Adipocyte (in vitro differentiated cells): ENCODE data around the gene JAM3.

Experiments used
- DNase-seq: peaks from one replicate; pipeline ENCODE4 v3.0.0-alpha.2; 2015; ENCODE audit warnings: low read depth
- H3K27me3 ChIP-seq: replicated peaks from 2 replicates; pipeline ENCODE4 v1.7.0; 2013; ENCODE audit warnings: mild to moderate bottlenecking, low read length, moderate library complexity; ENCODE audit not compliant: control insufficient read depth, insufficient read depth
- H3K36me3 ChIP-seq: 2 replicates; pipeline ENCODE4 v1.7.0; 2013; ENCODE audit warnings: low read length, mild to moderate bottlenecking, moderate library complexity; ENCODE audit not compliant: control insufficient read depth, insufficient read depth, severe bottlenecking
- H3K4me1 ChIP-seq: 2 replicates; pipeline ENCODE4 v1.7.0; 2013; ENCODE audit warnings: mild to moderate bottlenecking, low read length, moderate library complexity; ENCODE audit not compliant: control insufficient read depth, insufficient read depth
- H3K4me3 ChIP-seq: 2 replicates; pipeline ENCODE4 v1.7.0; 2013; ENCODE audit warnings: mild to moderate bottlenecking, low read length, moderate library complexity
- H3K9ac ChIP-seq: 2 replicates; pipeline ENCODE4 v1.7.0; 2013; ENCODE audit warnings: mild to moderate bottlenecking, low read length, moderate library complexity
- H3K9me3 ChIP-seq: 2 replicates; pipeline ENCODE4 v1.7.0; 2013; ENCODE audit warnings: mild to moderate bottlenecking, low read length, moderate library complexity; ENCODE audit not compliant: control insufficient read depth

The JAM3 gene

DNA sequence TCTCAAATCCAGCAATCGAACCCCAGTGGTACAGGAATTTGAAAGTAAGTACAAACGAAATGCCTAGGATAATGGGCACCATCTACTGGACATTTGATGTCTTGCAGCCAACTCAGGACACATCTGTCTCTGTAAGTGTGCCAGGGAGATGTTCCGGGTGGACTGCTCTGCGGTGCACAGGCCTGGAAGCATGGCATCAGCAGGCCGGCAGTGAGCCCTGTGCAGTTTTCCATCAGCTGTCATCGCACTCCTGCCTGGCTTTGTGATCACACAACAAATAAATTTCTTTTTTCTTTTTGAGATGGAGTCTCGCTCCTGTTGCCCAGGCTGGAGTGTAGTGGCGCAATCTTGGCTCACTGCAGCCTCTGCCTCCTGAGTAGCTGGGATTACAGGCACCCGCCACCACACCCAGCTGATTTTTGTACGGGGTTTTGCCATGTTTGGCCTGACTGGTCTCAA is 71.0 kb downstream of the JAM3 start:
- Histone ChIP-seq H3K9me3 (no peaks in the 10 kb centered on the region), H3K4me1 (peaks cover 6% of the 10 kb centered on the region)
- peak; percentile 90 for DNase-seq

DNA sequence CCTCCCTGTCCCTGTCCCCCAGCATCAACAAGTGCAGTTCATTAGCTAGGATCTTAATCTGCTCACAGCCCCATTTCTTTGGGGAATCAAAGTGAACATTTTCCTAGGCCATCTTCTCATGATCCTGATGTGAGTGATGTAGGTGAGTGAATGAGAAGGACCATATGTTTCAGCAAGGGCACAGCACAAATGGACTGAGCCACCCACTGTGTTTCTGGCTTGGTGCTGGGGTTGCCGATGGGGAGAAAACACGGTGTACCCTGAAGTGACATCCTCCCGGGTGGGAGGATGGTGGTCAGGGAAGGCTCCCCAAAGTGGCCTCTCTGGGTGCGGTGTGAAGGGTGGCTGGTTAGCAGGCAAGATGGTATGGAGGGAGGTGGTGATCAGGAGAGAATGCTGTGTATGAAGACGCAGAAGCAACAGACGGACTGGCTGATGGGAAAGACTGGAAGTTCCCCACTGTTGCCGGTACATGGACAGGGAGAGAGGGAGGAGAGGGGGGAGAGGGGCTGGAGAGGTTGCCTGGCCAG is 72.2 kb downstream of the JAM3 start:
- DNase-seq: no peak

More for the DNA sequence above, 71.0 kb downstream of the JAM3 start:
- Histone ChIP-seq H3K36me3 (peaks cover 4% of the 10 kb centered on the region), H3K4me3 (no peak overlapping the region), H3K9ac (no peak overlapping the region), H3K27me3 (no peaks in the 10 kb centered on the region)

DNA sequence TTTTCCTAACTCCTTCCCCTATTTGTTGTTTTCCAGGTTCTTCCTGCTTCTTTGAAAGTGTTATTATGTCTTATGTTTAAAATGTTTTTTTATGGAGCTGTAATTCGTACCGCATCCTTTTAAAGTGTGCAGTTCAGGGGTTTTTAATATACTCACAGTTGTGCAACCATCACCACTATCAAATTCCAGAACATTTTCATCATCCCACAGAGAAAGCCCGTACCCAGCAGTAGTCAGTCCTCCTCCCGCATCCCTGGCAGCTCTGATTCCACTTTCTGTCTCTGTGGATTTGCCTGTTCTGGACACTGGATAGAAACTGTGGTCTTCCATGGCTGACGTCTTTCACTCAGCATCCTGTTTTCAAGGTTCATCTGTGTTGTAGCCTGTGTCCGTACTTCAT is 73.7 kb downstream of the JAM3 start:
- H3K36me3 ChIP-seq: peaks cover 9% of the 10 kb centered on the region

More for the DNA sequence above, 72.2 kb downstream of the JAM3 start:
- Histone ChIP-seq H3K9ac (no peak overlapping the region), H3K27me3 (no peaks in the 10 kb centered on the region), H3K36me3 (peaks cover 8% of the 10 kb centered on the region), H3K4me1 (peaks cover 6% of the 10 kb centered on the region), H3K4me3 (no peak overlapping the region), H3K9me3 (no peaks in the 10 kb centered on the region)

DNA sequence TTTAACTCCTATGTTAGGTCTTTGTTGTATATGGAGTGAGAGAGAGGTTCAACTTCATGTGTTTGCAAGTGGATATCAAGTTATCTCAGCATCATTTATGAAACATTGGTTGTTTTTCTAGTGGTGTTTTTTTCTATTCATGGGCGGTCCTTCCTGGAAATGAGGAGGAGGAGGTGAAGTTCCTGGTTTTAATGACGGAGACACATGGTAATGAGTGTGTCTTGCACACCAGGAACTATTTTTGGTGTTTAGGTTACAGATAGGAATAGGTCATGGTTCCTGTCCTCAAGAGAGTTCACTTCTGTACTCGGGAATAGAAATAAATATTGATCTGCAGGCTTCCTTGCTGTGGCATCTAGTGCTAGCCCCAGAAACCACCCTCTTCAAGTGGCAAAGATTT is 74.9 kb downstream of the JAM3 start:
- Histone ChIP-seq H3K4me3 (no peak overlapping the region), H3K36me3 (peaks cover 13% of the 10 kb centered on the region), H3K27me3 (no peaks in the 10 kb centered on the region), H3K9ac (no peak overlapping the region), H3K9me3 (no peaks in the 10 kb centered on the region), H3K4me1 (peaks cover 6% of the 10 kb centered on the region)
- DNase-seq: no peak

More for the DNA sequence above, 73.7 kb downstream of the JAM3 start:
- DNase-seq: peak; percentile 49
- H3K27me3 ChIP-seq: no peaks in the 10 kb centered on the region
- H3K9ac ChIP-seq: no peak overlapping the region
- peaks cover 6% of the 10 kb centered on the region for H3K4me1 ChIP-seq
- no peak overlapping the region for H3K4me3 ChIP-seq
- no peaks in the 10 kb centered on the region for H3K9me3 ChIP-seq

DNA sequence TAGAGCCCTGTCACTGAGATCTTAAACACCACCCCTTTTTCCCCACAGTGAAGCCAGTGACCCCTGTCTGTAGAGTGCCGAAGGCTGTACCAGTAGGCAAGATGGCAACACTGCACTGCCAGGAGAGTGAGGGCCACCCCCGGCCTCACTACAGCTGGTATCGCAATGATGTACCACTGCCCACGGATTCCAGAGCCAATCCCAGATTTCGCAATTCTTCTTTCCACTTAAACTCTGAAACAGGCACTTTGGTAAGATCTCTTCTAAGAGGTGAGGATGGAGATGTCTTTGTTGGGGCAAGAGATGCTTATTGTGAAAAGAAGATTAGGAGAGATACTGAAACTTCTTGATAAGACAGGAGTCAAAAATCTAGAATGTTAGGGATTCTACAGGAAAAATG is 75.9 kb downstream of the JAM3 start:
- no peak overlapping the region for H3K9ac ChIP-seq
- H3K4me1 ChIP-seq: peaks cover 6% of the 10 kb centered on the region
- no peak overlapping the region for H3K4me3 ChIP-seq
- no peaks in the 10 kb centered on the region for H3K9me3 ChIP-seq
- peaks cover 21% of the 10 kb centered on the region for H3K36me3 ChIP-seq
- no peaks in the 10 kb centered on the region for H3K27me3 ChIP-seq
- peak; percentile 39 for DNase-seq

DNA sequence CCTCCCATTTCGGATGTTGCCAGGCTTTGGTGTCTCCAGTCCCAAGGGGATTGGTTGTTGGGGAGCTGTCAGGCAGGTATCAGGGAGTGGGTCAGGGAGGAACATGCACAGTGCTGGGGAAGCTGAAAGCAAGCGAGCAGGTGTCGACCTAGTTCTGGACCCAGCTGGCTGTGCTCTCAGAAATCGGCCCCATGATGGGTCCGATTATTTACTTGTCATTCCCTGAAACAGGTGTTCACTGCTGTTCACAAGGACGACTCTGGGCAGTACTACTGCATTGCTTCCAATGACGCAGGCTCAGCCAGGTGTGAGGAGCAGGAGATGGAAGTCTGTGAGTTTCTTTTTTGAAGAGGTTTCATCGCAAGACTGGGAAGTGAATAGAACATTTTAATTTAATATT is 76.8 kb downstream of the JAM3 start:
- H3K9ac ChIP-seq: no peak overlapping the region
- no peaks in the 10 kb centered on the region for H3K9me3 ChIP-seq
- no peak overlapping the region for H3K4me3 ChIP-seq
- no peaks in the 10 kb centered on the region for H3K27me3 ChIP-seq
- H3K4me1 ChIP-seq: peaks cover 12% of the 10 kb centered on the region
- peaks cover 26% of the 10 kb centered on the region for H3K36me3 ChIP-seq
- no peak for DNase-seq

DNA sequence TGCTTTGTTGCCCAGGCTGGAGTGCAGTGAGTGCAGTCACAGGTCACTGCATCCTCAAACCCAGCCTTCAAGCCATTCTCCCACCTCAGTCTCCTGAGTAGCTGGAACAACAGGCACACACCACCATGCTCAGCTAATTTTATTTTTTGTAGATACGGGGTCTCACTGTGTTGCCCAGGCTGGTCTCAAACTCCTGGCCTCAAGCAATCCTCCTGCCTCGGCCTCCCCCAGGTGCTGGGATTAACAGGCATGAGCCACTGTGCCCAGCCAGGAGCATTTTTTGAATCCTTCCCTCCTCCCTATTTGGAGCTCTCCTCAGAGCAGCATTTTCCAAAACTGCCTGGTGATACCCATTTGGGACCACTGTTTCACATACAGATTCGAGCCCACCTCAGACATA is 77.7 kb downstream of the JAM3 start:
- Histone ChIP-seq H3K36me3 (peaks cover 31% of the 10 kb centered on the region), H3K4me3 (no peak overlapping the region), H3K4me1 (peaks cover 13% of the 10 kb centered on the region), H3K9me3 (no peaks in the 10 kb centered on the region), H3K9ac (no peak overlapping the region), H3K27me3 (no peaks in the 10 kb centered on the region)
- DNase-seq: no peak

DNA sequence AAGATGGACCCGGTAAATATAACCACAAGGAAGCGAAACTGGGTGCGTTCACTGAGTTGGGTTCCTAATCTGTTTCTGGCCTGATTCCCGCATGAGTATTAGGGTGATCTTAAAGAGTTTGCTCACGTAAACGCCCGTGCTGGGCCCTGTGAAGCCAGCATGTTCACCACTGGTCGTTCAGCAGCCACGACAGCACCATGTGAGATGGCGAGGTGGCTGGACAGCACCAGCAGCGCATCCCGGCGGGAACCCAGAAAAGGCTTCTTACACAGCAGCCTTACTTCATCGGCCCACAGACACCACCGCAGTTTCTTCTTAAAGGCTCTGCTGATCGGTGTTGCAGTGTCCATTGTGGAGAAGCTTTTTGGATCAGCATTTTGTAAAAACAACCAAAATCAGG is 80.5 kb downstream of the JAM3 start:
- Histone ChIP-seq H3K36me3 (peaks cover 54% of the 10 kb centered on the region), H3K9ac (no peak overlapping the region), H3K9me3 (no peaks in the 10 kb centered on the region), H3K4me3 (no peak overlapping the region), H3K4me1 (peaks cover 7% of the 10 kb centered on the region), H3K27me3 (no peaks in the 10 kb centered on the region)
- no peak for DNase-seq

DNA sequence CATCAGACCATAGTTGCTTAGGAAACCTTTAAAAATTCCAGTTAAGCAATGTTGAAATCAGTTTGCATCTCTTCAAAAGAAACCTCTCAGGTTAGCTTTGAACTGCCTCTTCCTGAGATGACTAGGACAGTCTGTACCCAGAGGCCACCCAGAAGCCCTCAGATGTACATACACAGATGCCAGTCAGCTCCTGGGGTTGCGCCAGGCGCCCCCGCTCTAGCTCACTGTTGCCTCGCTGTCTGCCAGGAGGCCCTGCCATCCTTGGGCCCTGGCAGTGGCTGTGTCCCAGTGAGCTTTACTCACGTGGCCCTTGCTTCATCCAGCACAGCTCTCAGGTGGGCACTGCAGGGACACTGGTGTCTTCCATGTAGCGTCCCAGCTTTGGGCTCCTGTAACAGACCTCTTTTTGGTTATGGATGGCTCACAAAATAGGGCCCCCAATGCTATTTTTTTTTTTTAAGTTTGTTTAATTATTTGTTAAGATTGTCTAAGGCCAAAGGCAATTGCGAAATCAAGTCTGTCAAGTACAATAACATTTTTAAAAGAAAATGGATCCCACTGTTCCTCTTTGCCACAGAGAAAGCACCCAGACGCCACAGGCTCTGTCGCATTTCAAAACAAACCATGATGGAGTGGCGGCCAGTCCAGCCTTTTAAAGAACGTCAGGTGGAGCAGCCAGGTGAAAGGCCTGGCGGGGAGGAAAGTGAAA is 81.5 kb downstream of the JAM3 start:
- DNase-seq: peak; percentile 77
- H3K9ac ChIP-seq: no peak overlapping the region
- no peaks in the 10 kb centered on the region for H3K9me3 ChIP-seq
- no peak overlapping the region for H3K4me3 ChIP-seq
- peaks cover 7% of the 10 kb centered on the region for H3K4me1 ChIP-seq
- peaks cover 60% of the 10 kb centered on the region for H3K36me3 ChIP-seq
- H3K27me3 ChIP-seq: no peaks in the 10 kb centered on the region

DNA sequence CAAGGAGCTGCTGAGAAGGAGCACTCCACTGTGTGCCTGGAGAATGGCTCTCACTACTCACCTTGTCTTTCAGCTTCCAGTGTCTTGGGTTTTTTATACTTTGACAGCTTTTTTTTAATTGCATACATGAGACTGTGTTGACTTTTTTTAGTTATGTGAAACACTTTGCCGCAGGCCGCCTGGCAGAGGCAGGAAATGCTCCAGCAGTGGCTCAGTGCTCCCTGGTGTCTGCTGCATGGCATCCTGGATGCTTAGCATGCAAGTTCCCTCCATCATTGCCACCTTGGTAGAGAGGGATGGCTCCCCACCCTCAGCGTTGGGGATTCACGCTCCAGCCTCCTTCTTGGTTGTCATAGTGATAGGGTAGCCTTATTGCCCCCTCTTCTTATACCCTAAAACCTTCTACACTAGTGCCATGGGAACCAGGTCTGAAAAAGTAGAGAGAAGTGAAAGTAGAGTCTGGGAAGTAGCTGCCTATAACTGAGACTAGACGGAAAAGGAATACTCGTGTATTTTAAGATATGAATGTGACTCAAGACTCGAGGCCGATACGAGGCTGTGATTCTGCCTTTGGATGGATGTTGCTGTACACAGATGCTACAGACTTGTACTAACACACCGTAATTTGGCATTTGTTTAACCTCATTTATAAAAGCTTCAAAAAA is 82.3 kb downstream of the JAM3 start:
- Histone ChIP-seq H3K27me3 (no peaks in the 10 kb centered on the region), H3K9ac (no peak overlapping the region), H3K36me3 (peaks cover 60% of the 10 kb centered on the region), H3K9me3 (no peaks in the 10 kb centered on the region), H3K4me3 (no peak overlapping the region), H3K4me1 (peaks cover 7% of the 10 kb centered on the region)
- DNase-seq: no peak

DNA sequence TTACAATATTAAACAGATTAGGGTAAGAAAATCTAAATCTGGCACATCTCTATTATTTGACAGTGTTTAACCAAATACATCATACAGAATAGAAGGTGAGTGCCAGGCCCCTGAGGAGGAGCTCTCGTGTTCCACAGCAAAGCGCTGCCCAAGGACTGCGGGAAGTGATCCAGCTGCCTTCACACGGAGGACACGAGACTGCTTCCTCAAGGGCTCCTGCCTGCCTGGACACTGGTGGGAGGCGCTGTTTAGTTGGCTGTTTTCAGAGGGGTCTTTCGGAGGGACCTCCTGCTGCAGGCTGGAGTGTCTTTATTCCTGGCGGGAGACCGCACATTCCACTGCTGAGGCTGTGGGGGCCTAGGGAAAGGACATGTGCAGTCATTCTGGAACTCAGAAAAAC is 83.8 kb downstream of the JAM3 start:
- H3K9me3 ChIP-seq: no peaks in the 10 kb centered on the region
- H3K36me3 ChIP-seq: peaks cover 72% of the 10 kb centered on the region
- H3K4me3 ChIP-seq: no peak overlapping the region
- peaks cover 7% of the 10 kb centered on the region for H3K4me1 ChIP-seq
- no peak for DNase-seq
- H3K27me3 ChIP-seq: no peaks in the 10 kb centered on the region
- H3K9ac ChIP-seq: no peak overlapping the region
